OCI-LY3 (cell line): ENCODE measurements around the gene ZNF888.

Experiments used
- CTCF ChIP-seq: fragments of 200-600, 300-600 bp; sonication (generic); IDR thresholded peaks from 2 replicates; pipeline ENCODE4 v1.5.1; 2014; ENCODE audit warnings: antibody characterized with exemption, low read length, low read depth
- EZH2phosphoT487 ChIP-seq: fragments of 200-600 bp; shearing (Covaris generic); IDR thresholded peaks from 2 replicates; pipeline ENCODE4 v1.6.1; 2018; ENCODE audit warnings: antibody characterized with exemption, mixed run types, low read depth

GRCh38 chr19:52945652-52946321 lies 22.6 kb upstream of the ZNF888 start:
- no peak for TF ChIP-seq CTCF
- no peak for TF ChIP-seq EZH2phosphoT487
